ENCODE data around the gene ADGRB2. TPM values are rescaled to one million over a fixed set of nuclear protein-coding genes. Genes with fewer than 3 reads are reported as not detected.

Gene ADGRB2
- total RNA-seq, 4 donors from 2014 or later = 1.1 to 2.2 (median 1.7) TPM; not detected in 1

DNA sequence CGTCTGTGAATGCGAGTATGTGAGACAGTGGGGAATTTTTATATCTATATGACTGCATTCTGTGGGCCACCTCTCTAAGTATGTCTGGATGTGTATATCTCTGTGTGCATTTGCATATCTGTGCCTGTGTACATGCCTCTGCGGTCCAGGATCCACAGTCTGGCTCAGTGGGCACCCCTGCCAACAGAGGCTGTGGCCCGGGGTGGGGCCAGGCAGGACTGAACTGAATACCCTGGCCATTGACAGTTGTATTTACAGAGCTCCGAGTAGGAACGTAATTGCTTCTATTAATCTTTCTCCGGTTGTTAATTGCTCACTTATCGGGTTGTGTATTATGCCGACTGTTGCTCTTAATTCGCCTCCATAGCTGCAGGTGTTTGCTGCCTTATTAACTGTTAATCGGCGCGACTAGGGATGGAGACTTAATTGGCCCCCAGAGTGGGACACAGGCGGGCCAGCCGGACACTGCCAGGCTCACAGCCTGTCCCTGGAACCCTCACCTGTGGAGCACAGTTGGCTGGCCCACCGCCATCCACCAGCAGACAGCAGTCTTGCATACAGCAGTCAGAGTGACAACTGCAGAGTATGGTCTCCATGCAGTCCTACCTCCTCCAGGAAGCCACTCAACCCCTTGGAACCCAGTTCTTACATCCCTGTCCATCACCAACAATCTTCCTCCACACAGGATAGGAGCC is 22.4 kb upstream of the ADGRB2 start:
- in situ Hi-C loops (cut with MboI; ENCODE audit: low sequenced_read_pairs in 4 of 4) = loop anchor here (5.0 to 25.0 kb wide), 4 partner anchors 122 to 224 kb away; no protein-coding TSS in a partner anchor
- Histone ChIP-seq H3K36me3 (no peaks in the 10 kb centered on the region), H3K4me3 (no peak overlapping the region), H3K4me1 (peaks cover 2 to 8% of the 10 kb centered on the region in 2 donors), H3K27ac (no peak overlapping the region), H3K9me3 (no peaks in the 10 kb centered on the region), H3K27me3 (no peaks in the 10 kb centered on the region)
- ATAC-seq = no peak
- no peak for DNase-seq
- intact Hi-C loops (cut with DNase I; ENCODE audit: low total_unique reads) = no loop called here
- TF ChIP-seq, protein P1, sequence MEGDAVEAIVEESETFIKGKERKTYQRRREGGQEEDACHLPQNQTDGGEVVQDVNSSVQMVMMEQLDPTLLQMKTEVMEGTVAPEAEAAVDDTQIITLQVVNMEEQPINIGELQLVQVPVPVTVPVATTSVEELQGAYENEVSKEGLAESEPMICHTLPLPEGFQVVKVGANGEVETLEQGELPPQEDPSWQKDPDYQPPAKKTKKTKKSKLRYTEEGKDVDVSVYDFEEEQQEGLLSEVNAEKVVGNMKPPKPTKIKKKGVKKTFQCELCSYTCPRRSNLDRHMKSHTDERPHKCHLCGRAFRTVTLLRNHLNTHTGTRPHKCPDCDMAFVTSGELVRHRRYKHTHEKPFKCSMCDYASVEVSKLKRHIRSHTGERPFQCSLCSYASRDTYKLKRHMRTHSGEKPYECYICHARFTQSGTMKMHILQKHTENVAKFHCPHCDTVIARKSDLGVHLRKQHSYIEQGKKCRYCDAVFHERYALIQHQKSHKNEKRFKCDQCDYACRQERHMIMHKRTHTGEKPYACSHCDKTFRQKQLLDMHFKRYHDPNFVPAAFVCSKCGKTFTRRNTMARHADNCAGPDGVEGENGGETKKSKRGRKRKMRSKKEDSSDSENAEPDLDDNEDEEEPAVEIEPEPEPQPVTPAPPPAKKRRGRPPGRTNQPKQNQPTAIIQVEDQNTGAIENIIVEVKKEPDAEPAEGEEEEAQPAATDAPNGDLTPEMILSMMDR (IDR thresholded peaks at IDR 0.05 in 4 of 5, conservative IDR thresholded peaks at IDR 0.05 in 1 of 5) = no peak
- no peak for TF ChIP-seq POLR2A (IDR thresholded peaks at IDR 0.05)

DNA sequence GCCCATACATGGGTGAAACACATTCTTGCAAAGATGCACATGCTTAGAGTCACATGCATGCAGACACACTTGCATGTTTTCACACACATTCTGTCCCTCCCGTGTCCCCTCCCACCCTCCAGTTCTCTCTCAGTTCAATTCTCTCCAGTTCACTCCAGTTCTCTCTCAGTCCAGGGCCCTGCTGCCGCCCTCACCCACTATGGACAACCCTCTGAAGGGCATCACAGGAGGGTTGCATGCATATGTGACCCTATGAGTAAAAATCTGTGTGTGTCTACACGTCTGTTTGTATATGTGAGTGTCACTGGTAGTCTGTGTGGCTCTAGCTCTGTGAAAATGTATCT is 21.8 kb upstream of the ADGRB2 start:
- in situ Hi-C loops (cut with MboI; ENCODE audit: low sequenced_read_pairs in 4 of 4) = loop anchor here (5.0 to 25.0 kb wide), 4 partner anchors 121 to 224 kb away; no protein-coding TSS in a partner anchor
- ATAC-seq = no peak
- no peak for DNase-seq

DNA sequence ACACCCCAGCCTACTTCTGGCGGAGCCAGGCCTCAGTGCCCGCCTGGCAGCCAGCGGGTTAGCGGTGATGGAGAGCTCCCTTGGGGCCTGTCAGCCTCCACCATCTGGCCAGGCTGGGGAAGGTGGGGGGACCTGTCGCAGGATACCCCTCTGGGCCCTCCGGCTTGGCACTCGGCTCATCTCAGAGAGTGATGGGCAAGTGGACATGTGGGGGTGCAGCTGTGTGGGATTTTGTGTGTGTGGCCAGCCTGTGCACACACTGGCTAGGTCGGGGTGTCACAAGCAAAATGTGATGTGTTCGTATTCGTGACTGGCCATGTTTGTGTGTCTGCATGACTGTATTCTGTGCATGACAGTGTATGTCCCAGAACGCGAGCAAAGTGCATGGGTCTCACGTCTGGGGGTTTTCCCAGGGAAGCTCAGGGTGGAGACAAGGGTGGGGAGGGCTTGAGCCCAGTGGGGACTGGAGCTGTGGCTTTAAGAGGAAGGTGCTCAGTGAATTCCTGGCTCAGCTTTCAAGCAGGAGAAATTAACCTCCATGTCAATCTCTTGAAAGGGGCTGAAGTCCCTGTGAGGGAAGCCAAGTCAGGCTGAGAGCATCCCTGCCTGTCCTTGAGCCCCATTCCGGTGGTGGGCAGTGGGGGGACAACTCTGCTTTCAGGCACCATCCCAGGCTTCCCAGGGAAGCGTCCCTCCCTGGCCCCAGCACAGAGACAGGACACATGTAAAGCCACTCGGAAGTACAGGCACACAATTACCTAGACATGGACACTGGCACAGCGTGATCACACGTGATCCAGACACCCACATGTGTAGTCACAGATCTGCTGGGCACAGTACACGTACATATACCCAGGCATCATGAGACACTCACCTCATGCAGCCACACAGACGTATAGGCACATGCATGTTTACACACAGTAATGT is 21.1 kb upstream of the ADGRB2 start:
- H3K27ac ChIP-seq = no peak overlapping the region
- no peak overlapping the region for H3K4me3 ChIP-seq
- ATAC-seq = no peak
- no peaks in the 10 kb centered on the region for H3K36me3 ChIP-seq
- TF ChIP-seq POLR2A (IDR thresholded peaks at IDR 0.05) = no peak
- TF ChIP-seq, protein P1 (IDR thresholded peaks at IDR 0.05 in 4 of 5, conservative IDR thresholded peaks at IDR 0.05 in 1 of 5) = no peak
- H3K9me3 ChIP-seq = no peaks in the 10 kb centered on the region
- no peaks in the 10 kb centered on the region for H3K27me3 ChIP-seq
- intact Hi-C loops (cut with DNase I; ENCODE audit: low total_unique reads) (no loop called here), in situ Hi-C loops (cut with MboI; ENCODE audit: low sequenced_read_pairs in 4 of 4) (loop anchor here (5.0 to 25.0 kb wide), 4 partner anchors 120 to 223 kb away; no protein-coding TSS in a partner anchor)
- DNase-seq = no peak
- H3K4me1 ChIP-seq = peaks cover 2 to 8% of the 10 kb centered on the region in 2 donors

More for the DNA sequence above, 21.8 kb upstream of the ADGRB2 start:
- Histone ChIP-seq H3K27ac (no peak overlapping the region), H3K36me3 (no peaks in the 10 kb centered on the region), H3K9me3 (no peaks in the 10 kb centered on the region), H3K4me1 (peaks cover 2 to 8% of the 10 kb centered on the region in 2 donors), H3K27me3 (no peaks in the 10 kb centered on the region), H3K4me3 (no peak overlapping the region)
- no peak for TF ChIP-seq POLR2A (IDR thresholded peaks at IDR 0.05)
- TF ChIP-seq, protein P1 (IDR thresholded peaks at IDR 0.05 in 4 of 5, conservative IDR thresholded peaks at IDR 0.05 in 1 of 5) = no peak
- intact Hi-C loops (cut with DNase I; ENCODE audit: low total_unique reads) = no loop called here

DNA sequence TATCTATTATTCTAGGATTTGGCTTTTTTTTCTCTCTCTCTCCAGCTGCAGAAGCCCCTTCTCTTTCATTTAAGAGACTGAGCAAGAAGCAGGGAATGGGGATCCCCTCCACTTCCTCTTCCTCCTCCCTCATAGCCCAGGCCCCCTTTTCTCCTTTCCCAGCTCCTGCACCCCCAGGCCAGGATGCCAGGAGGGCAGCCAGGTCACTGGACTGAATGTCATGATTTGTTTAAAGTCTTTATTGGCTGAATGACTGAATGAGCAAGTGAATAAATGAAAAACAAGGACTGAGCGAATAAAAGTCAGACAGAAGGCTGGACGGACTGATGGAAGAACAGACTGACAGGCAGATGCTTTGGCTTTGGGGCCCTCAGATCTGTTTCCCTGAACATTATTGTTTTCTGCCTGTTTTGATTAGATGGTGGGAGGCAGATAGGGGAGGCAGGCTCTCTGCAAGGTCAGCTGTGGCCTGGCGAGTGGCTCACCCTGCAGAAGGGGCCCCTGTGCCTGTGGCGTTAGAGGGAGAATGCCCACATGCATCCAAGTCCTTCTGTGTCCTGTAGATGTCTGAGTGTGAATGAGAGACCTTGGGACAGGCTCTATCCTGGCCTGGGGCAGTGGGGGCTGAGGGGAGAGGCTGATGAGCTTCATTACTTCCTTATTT is 20.3 kb upstream of the ADGRB2 start:
- in situ Hi-C loops (cut with MboI; ENCODE audit: low sequenced_read_pairs in 4 of 4) (loop anchor here (5.0 to 25.0 kb wide), 5 partner anchors 117 to 222 kb away; no protein-coding TSS in a partner anchor), intact Hi-C loops (cut with DNase I; ENCODE audit: low total_unique reads) (no loop called here)
- no peaks in the 10 kb centered on the region for H3K27me3 ChIP-seq
- no peak for TF ChIP-seq POLR2A (IDR thresholded peaks at IDR 0.05)
- TF ChIP-seq, protein P1 (IDR thresholded peaks at IDR 0.05 in 4 of 5, conservative IDR thresholded peaks at IDR 0.05 in 1 of 5) = no peak
- ATAC-seq (no peak), DNase-seq (peak in 1 of 2 donors; percentile 4)
- H3K36me3 ChIP-seq = no peaks in the 10 kb centered on the region
- peaks cover 2 to 8% of the 10 kb centered on the region in 2 donors for H3K4me1 ChIP-seq
- H3K27ac ChIP-seq = no peak overlapping the region
- no peak overlapping the region for H3K4me3 ChIP-seq
- no peaks in the 10 kb centered on the region for H3K9me3 ChIP-seq

Measured in gastrocnemius medialis (tissue), 4 donors.